Spleen (tissue), 7 donors: ENCODE data around the gene ISG20L2.

Source experiments
- CTCF ChIP-seq, 11 experiments: fragments of 200-600 bp in 7 of 11; fragments of 450-650 bp in 4 of 11; sonication (generic) in 4 of 11; IDR thresholded peaks in 8 of 11; conservative IDR thresholded peaks in 3 of 11; 1 replicate in 7 of 11; 2 replicates in 4 of 11; pipeline versions ENCODE4 v1.4.0 to v1.8.0; 2016 to 2021; ENCODE audit warnings: antibody characterized with exemption in 11 of 11, inconsistent platforms in 4 of 11, mild to moderate bottlenecking in 1 of 11
- POLR2A ChIP-seq, 3 donors: fragments of 450-650 bp; IDR thresholded peaks; one replicate each; pipeline ENCODE4 v1.5.1; 2017; ENCODE audit warnings: antibody characterized with exemption in 3 of 3, mild to moderate bottlenecking in 1 of 3
- donor health status: DM: no; HTN: no; CAD: no; lungs with moderate emphysema.
- donor health status: DM: no; HTN: no; CAD: no.
- donor health status: DM: no; HTN: no; CAD: no.

GRCh38 chr1:156681196-156681960, 47.2 kb downstream of the ISG20L2 start:
- TF ChIP-seq CTCF (IDR thresholded peaks at IDR 0.05 in 8 of 11, conservative IDR thresholded peaks at IDR 0.05 in 3 of 11) = no peak
- no peak for TF ChIP-seq POLR2A (IDR thresholded peaks at IDR 0.05)
